Hepatocyte (in vitro differentiated cells): Measurements from ENCODE around the gene ATP1A3.

Experiments used
- CTCF ChIP-seq: fragments of 200-600 bp; sonication (generic); IDR thresholded peaks from 2 replicates; pipeline ENCODE4 v1.5.1; 2016; ENCODE audit warnings: antibody characterized with exemption, mild to moderate bottlenecking; ENCODE audit not compliant: poor library complexity
- EZH2 ChIP-seq: fragments of 200-600 bp; sonication (generic); IDR thresholded peaks from 2 replicates; pipeline ENCODE4 v1.6.1; 2016; ENCODE audit warnings: antibody characterized with exemption, mild to moderate bottlenecking, borderline replicate concordance
- EZH2phosphoT487 ChIP-seq: fragments of 200-600 bp; sonication (generic); IDR thresholded peaks from one replicate; pipeline ENCODE4 v1.6.1; 2018; ENCODE audit warnings: antibody characterized with exemption, mild to moderate bottlenecking, low read depth, moderate library complexity; ENCODE audit not compliant: unreplicated experiment, severe bottlenecking

GRCh38 chr19:41925208-41926003, 68.6 kb downstream of the ATP1A3 start:
- TF ChIP-seq CTCF: no peak
- TF ChIP-seq EZH2: no peak
- TF ChIP-seq EZH2phosphoT487: no peak
